Fibroblast of skin of left biceps (primary cell): ENCODE results near the gene OSCAR.

Experiments
- DNase-seq, 2 experiments: peaks; one replicate each; pipeline ENCODE4 v3.0.0-alpha.2; 2013; ENCODE audit warnings: low read depth in 2 of 2

Gene OSCAR

GRCh38 chr19:54100561-54100960 lies at the start of gene OSCAR:
Gene OSCAR, minus strand, starts transcription at chr19:54100803. Its CDS starts 11 bp downstream, at chr19:54100792.
- DNase-seq = no peak

GRCh38 chr19:54149021-54149812 lies 48.6 kb upstream of the OSCAR start:
- DNase-seq = no peak

- DNase-seq = no peak
Observed at GRCh38 chr19:54148158-54148557, 47.6 kb upstream of the OSCAR start.

- no peak for DNase-seq
Observed at GRCh38 chr19:54147676-54148075, 47.1 kb upstream of the OSCAR start.

GRCh38 chr19:54145541-54146158 lies 45.0 kb upstream of the OSCAR start:
- DNase-seq = no peak

GRCh38 chr19:54142166-54142780 lies 41.7 kb upstream of the OSCAR start:
- no peak for DNase-seq

- peak; percentile 24 to 40 for DNase-seq
Observed at GRCh38 chr19:54141356-54141755, 40.8 kb upstream of the OSCAR start.

GRCh38 chr19:54138489-54139256 lies 38.1 kb upstream of the OSCAR start:
- no peak for DNase-seq

- DNase-seq = no peak
Observed at GRCh38 chr19:54137699-54138488, 37.3 kb upstream of the OSCAR start, which contains the start of gene CNOT3. Gene CNOT3, plus strand, starts transcription at chr19:54137762. Its CDS starts 5,217 bp downstream, at chr19:54142979.

GRCh38 chr19:54136864-54137698 lies 36.5 kb upstream of the OSCAR start:
- peak; percentile 100 for DNase-seq

GRCh38 chr19:54136086-54136863 lies 35.7 kb upstream of the OSCAR start:
- DNase-seq = no peak

GRCh38 chr19:54133957-54134590 lies 33.5 kb upstream of the OSCAR start:
- no peak for DNase-seq

- peak; percentile 9 to 11 for DNase-seq
Observed at GRCh38 chr19:54133312-54133956, 32.8 kb upstream of the OSCAR start.

GRCh38 chr19:54129617-54129996 lies 29.0 kb upstream of the OSCAR start:
- DNase-seq = no peak

GRCh38 chr19:54128796-54129616 lies 28.4 kb upstream of the OSCAR start:
- DNase-seq = no peak

- no peak for DNase-seq
Observed at GRCh38 chr19:54128441-54128725, 27.8 kb upstream of the OSCAR start.

GRCh38 chr19:54127688-54128440 lies 27.3 kb upstream of the OSCAR start:
- DNase-seq = no peak
